Stimulated activated CD4-positive, alpha-beta T cell treated with anti-CD3 and anti-CD28 coated beads, Interleukin-15, amount 100 ng/mL, for 1 hour (primary cell): ENCODE data around the gene PRPS1.
"Not testable (repeated sequence)": the region's sequence is repeated elsewhere in the genome, so short reads cannot be mapped to it uniquely, and the experiment has no call there.

Experiments used
- DNase-seq, 2 donors: peaks; one replicate each; pipeline ENCODE4 v3.0.0-alpha.2; 2020; ENCODE audit warnings: low read depth in 1 of 2, low spot score in 1 of 2

PRPS1 gene

GRCh38 chrX:107674480-107675364 lies 46.4 kb downstream of the PRPS1 start:
- peak in 1 of 2 donors; percentile 4 for DNase-seq

GRCh38 chrX:107675365-107675654 lies 47.0 kb downstream of the PRPS1 start:
- DNase-seq = no peak

GRCh38 chrX:107675823-107676555 lies 47.7 kb downstream of the PRPS1 start:
- DNase-seq = no peak

- DNase-seq = peak; percentile 30 to 46
Observed at GRCh38 chrX:107676559-107677378, 48.5 kb downstream of the PRPS1 start.

- no peak for DNase-seq
Observed at GRCh38 chrX:107677501-107677901, 49.2 kb downstream of the PRPS1 start.

- no peak for DNase-seq
Observed at GRCh38 chrX:107677909-107678308, 49.6 kb downstream of the PRPS1 start.

- peak; percentile 10 to 13 for DNase-seq
Observed at GRCh38 chrX:107678957-107679740, 50.8 kb downstream of the PRPS1 start.

GRCh38 chrX:107682256-107682655 lies 53.9 kb downstream of the PRPS1 start:
- DNase-seq = no peak

- no peak for DNase-seq
Observed at GRCh38 chrX:107683124-107683895, 55.0 kb downstream of the PRPS1 start.

GRCh38 chrX:107683931-107684330 lies 55.6 kb downstream of the PRPS1 start:
- DNase-seq = no peak

- no peak for DNase-seq
Observed at GRCh38 chrX:107684956-107685385, 56.7 kb downstream of the PRPS1 start.

- not testable (repeated sequence) for DNase-seq
Observed at GRCh38 chrX:107685586-107685985, 57.3 kb downstream of the PRPS1 start.

GRCh38 chrX:107686026-107686425 lies 57.7 kb downstream of the PRPS1 start:
- DNase-seq = no peak

GRCh38 chrX:107686792-107687191 lies 58.5 kb downstream of the PRPS1 start:
- DNase-seq = no peak

- no peak for DNase-seq
Observed at GRCh38 chrX:107687445-107687844, 59.1 kb downstream of the PRPS1 start.

- DNase-seq = no peak
Observed at GRCh38 chrX:107691024-107691448, 62.7 kb downstream of the PRPS1 start.

GRCh38 chrX:107699616-107700015 lies 71.3 kb downstream of the PRPS1 start:
- DNase-seq = no peak

- no peak for DNase-seq
Observed at GRCh38 chrX:107700317-107700774, 72.0 kb downstream of the PRPS1 start.
